BLaER1 (cell line): ENCODE data around the gene CPT1B.

ENCODE experiments used
- H3K27ac ChIP-seq: shearing (Covaris generic); formaldehyde crosslinking; 2 replicates; pipeline ENCODE4 v1.8.1; 2022
- H3K27me3 ChIP-seq: shearing (Covaris generic); formaldehyde crosslinking; 2 replicates; pipeline ENCODE4 v1.8.1; 2022
- H3K36me3 ChIP-seq: shearing (Covaris generic); formaldehyde crosslinking; 2 replicates; pipeline ENCODE4 v1.8.1; 2022
- H3K4me1 ChIP-seq: shearing (Covaris generic); formaldehyde crosslinking; 2 replicates; pipeline ENCODE4 v1.8.1; 2022
- H3K4me2 ChIP-seq: shearing (Covaris generic); formaldehyde crosslinking; 2 replicates; pipeline ENCODE4 v1.8.1; 2022
- H3K4me3 ChIP-seq: shearing (Covaris generic); formaldehyde crosslinking; 2 replicates; pipeline ENCODE4 v1.8.1; 2022
- H3K9ac ChIP-seq: shearing (Covaris generic); formaldehyde crosslinking; 2 replicates; pipeline ENCODE4 v1.8.1; 2022
- H3K9me3 ChIP-seq: shearing (Covaris generic); formaldehyde crosslinking; 2 replicates; pipeline ENCODE4 v1.8.1; 2022
- H4K20me1 ChIP-seq: shearing (Covaris generic); formaldehyde crosslinking; 2 replicates; pipeline ENCODE4 v1.8.1; 2022
- Cebpa-rat ChIP-seq: shearing (Covaris generic); IDR thresholded peaks from 2 replicates; pipeline ENCODE4 v1.8.1; 2022

The CPT1B gene

GRCh38 chr22:50604256-50605001 lies 26.2 kb upstream of the CPT1B start:
- Histone ChIP-seq H3K4me3 (no peak overlapping the region), H3K36me3 (no peaks in the 10 kb centered on the region), H3K9ac (no peak overlapping the region), H3K9me3 (no peaks in the 10 kb centered on the region), H3K4me2 (no peak overlapping the region), H4K20me1 (peaks cover 35% of the 10 kb centered on the region), H3K27ac (no peak overlapping the region), H3K27me3 (peaks cover 77% of the 10 kb centered on the region), H3K4me1 (peaks cover 9% of the 10 kb centered on the region; the same call in 1 of the 2 replicates)
- TF ChIP-seq Cebpa-rat = no peak

- no peak for TF ChIP-seq Cebpa-rat
- Histone ChIP-seq H3K4me1 (peaks cover 9% of the 10 kb centered on the region; the same call in 1 of the 2 replicates), H3K36me3 (no peaks in the 10 kb centered on the region), H3K4me3 (no peak overlapping the region), H3K27me3 (peaks cover 82% of the 10 kb centered on the region), H3K9me3 (no peaks in the 10 kb centered on the region), H3K27ac (no peak overlapping the region), H3K4me2 (no peak overlapping the region), H4K20me1 (peaks cover 41% of the 10 kb centered on the region), H3K9ac (no peak overlapping the region)
Measured at GRCh38 chr22:50603511-50604255, 25.5 kb upstream of the CPT1B start.

- no peak overlapping the region for H3K4me3 ChIP-seq
- H3K4me1 ChIP-seq = peaks cover 9% of the 10 kb centered on the region; the same call in 1 of the 2 replicates
- peaks cover 87% of the 10 kb centered on the region for H3K27me3 ChIP-seq
- no peak overlapping the region for H3K9ac ChIP-seq
- H3K36me3 ChIP-seq = no peaks in the 10 kb centered on the region
- peaks cover 48% of the 10 kb centered on the region for H4K20me1 ChIP-seq
- H3K27ac ChIP-seq = no peak overlapping the region
- no peak for TF ChIP-seq Cebpa-rat
- H3K9me3 ChIP-seq = no peaks in the 10 kb centered on the region
- no peak overlapping the region for H3K4me2 ChIP-seq
Measured at GRCh38 chr22:50602338-50602700, 24.1 kb upstream of the CPT1B start.

GRCh38 chr22:50601669-50602337 lies 23.6 kb upstream of the CPT1B start:
- H3K27me3 ChIP-seq = peaks cover 82% of the 10 kb centered on the region
- H3K9ac ChIP-seq = no peak overlapping the region
- no peaks in the 10 kb centered on the region for H3K9me3 ChIP-seq
- H3K4me1 ChIP-seq = peaks cover 9% of the 10 kb centered on the region; the same call in 1 of the 2 replicates
- no peaks in the 10 kb centered on the region for H3K36me3 ChIP-seq
- H3K4me2 ChIP-seq = no peak overlapping the region
- H3K27ac ChIP-seq = no peak overlapping the region
- peaks cover 48% of the 10 kb centered on the region for H4K20me1 ChIP-seq
- TF ChIP-seq Cebpa-rat = no peak
- H3K4me3 ChIP-seq = no peak overlapping the region

GRCh38 chr22:50600967-50601668 lies 22.9 kb upstream of the CPT1B start:
- Histone ChIP-seq H3K4me3 (no peak overlapping the region), H3K9ac (no peak overlapping the region), H3K4me1 (peaks cover 9% of the 10 kb centered on the region; the same call in 1 of the 2 replicates), H3K9me3 (no peaks in the 10 kb centered on the region), H3K4me2 (no peak overlapping the region), H3K36me3 (no peaks in the 10 kb centered on the region), H3K27ac (no peak overlapping the region), H4K20me1 (peaks cover 48% of the 10 kb centered on the region), H3K27me3 (peaks cover 80% of the 10 kb centered on the region)
- TF ChIP-seq Cebpa-rat = no peak

GRCh38 chr22:50600538-50600937 lies 22.3 kb upstream of the CPT1B start, which contains the start of gene MAPK8IP2:
Gene MAPK8IP2 (plus strand): TSS chr22:50600793. CDS start chr22:50600819, 26 bp downstream.
- H3K27ac ChIP-seq = no peak within 1 kb of the TSS
- no peaks in the 10 kb centered on the region for H3K36me3 ChIP-seq
- peak within 1 kb of the TSS; percentile 44; the same call in 1 of the 2 replicates for H3K4me2 ChIP-seq
- TF ChIP-seq Cebpa-rat = no peak
- peaks cover 48% of the 10 kb centered on the region for H4K20me1 ChIP-seq
- H3K4me3 ChIP-seq = no peak within 1 kb of the TSS
- no peaks in the 10 kb centered on the region for H3K9me3 ChIP-seq
- H3K9ac ChIP-seq = no peak within 1 kb of the TSS
- H3K4me1 ChIP-seq = peaks cover 4% of the 10 kb centered on the region; the same call in 1 of the 2 replicates
- peaks cover 75% of the 10 kb centered on the region for H3K27me3 ChIP-seq

- TF ChIP-seq Cebpa-rat = no peak
- no peaks in the 10 kb centered on the region for H3K36me3 ChIP-seq
- H3K9me3 ChIP-seq = no peaks in the 10 kb centered on the region
- no peak overlapping the region for H3K27ac ChIP-seq
- peaks cover 69% of the 10 kb centered on the region for H3K27me3 ChIP-seq
- H3K4me1 ChIP-seq = no peaks in the 10 kb centered on the region
- H3K4me2 ChIP-seq = peak overlapping the region; percentile 44; the same call in 1 of the 2 replicates
- peaks cover 42% of the 10 kb centered on the region for H4K20me1 ChIP-seq
- no peak overlapping the region for H3K4me3 ChIP-seq
- H3K9ac ChIP-seq = no peak overlapping the region
Measured at GRCh38 chr22:50599816-50600455, 21.7 kb upstream of the CPT1B start.

GRCh38 chr22:50597097-50597496 lies 18.9 kb upstream of the CPT1B start:
- Histone ChIP-seq H3K4me2 (no peak overlapping the region), H3K27me3 (peaks cover 40% of the 10 kb centered on the region), H3K9me3 (no peaks in the 10 kb centered on the region), H3K27ac (no peak overlapping the region), H3K36me3 (no peaks in the 10 kb centered on the region), H3K4me3 (no peak overlapping the region), H3K9ac (no peak overlapping the region), H3K4me1 (no peaks in the 10 kb centered on the region), H4K20me1 (peaks cover 27% of the 10 kb centered on the region)
- TF ChIP-seq Cebpa-rat = no peak

- Histone ChIP-seq H3K27me3 (peaks cover 22% of the 10 kb centered on the region), H3K4me2 (no peak overlapping the region), H3K9ac (no peak overlapping the region), H3K4me3 (no peak overlapping the region), H3K27ac (no peak overlapping the region), H4K20me1 (peaks cover 22% of the 10 kb centered on the region), H3K9me3 (no peaks in the 10 kb centered on the region), H3K36me3 (no peaks in the 10 kb centered on the region), H3K4me1 (no peaks in the 10 kb centered on the region)
- no peak for TF ChIP-seq Cebpa-rat
Measured at GRCh38 chr22:50595189-50595588, 17.0 kb upstream of the CPT1B start.
